A549 (cell line): ENCODE data around the gene ZNF558.

Source experiments
- BHLHE40 ChIP-seq: IDR thresholded peaks from 2 replicates; pipeline ENCODE4 v1.6.1; 2012; ENCODE audit warnings: low read depth, low read length, inconsistent platforms
- CBX8 ChIP-seq: fragments of 200-600 bp; sonication (generic); IDR thresholded peaks from 2 replicates; pipeline ENCODE4 v1.6.1; 2016
- CHD4 ChIP-seq: fragments of 200-600 bp; sonication (generic); IDR thresholded peaks from 2 replicates; pipeline ENCODE4 v1.6.1; 2016; ENCODE audit warnings: antibody characterized with exemption, mild to moderate bottlenecking, borderline replicate concordance
- EP300 ChIP-seq, 2 experiments: fragments of >200 bp; sonication (Bioruptor Twin); formaldehyde crosslinking; IDR thresholded peaks; 2 replicates in 1 of 2; 3 replicates in 1 of 2; pipeline ENCODE4 v1.6.1; 2016 to 2017
- ESRRA ChIP-seq: fragments of 150-350 bp; IDR thresholded peaks from 2 replicates; pipeline ENCODE4 v1.6.1; 2014; ENCODE audit warnings: mild to moderate bottlenecking, low read length, borderline replicate concordance
- FOSB ChIP-seq: fragments of 250-450 bp; sonication (Bioruptor Pico); IDR thresholded peaks from 2 replicates; pipeline ENCODE4 v1.5.0; 2020; ENCODE audit warnings: mild to moderate bottlenecking, moderate library complexity
- KDM1A ChIP-seq: fragments of 200-600 bp; sonication (generic); IDR thresholded peaks from 2 replicates; pipeline ENCODE4 v1.6.1; 2016; ENCODE audit warnings: low read depth, mild to moderate bottlenecking
- POLR2A ChIP-seq: IDR thresholded peaks from 2 replicates; pipeline ENCODE4 v1.6.1; 2012; ENCODE audit warnings: mild to moderate bottlenecking, low read length
- RFX5 ChIP-seq: fragments of 450-650 bp; IDR thresholded peaks from 2 replicates; pipeline ENCODE4 v1.7.1; 2014; ENCODE audit warnings: antibody characterized with exemption, mild to moderate bottlenecking, moderate library complexity
- TF ChIP-seq, protein P1 (sequence below): fragments of >200 bp; sonication (Bioruptor Twin); formaldehyde crosslinking; IDR thresholded peaks from 3 replicates; pipeline ENCODE4 v1.5.1; 2016
- TF ChIP-seq, protein P2 (sequence below): IDR thresholded peaks from 2 replicates; pipeline ENCODE4 v1.6.1; 2012
- TF ChIP-seq, protein P3 (sequence below): fragments of >200 bp; sonication (Bioruptor Twin); formaldehyde crosslinking; IDR thresholded peaks from 3 replicates; pipeline ENCODE4 v1.6.1; 2016
- TF ChIP-seq, protein P4 (sequence below): fragments of 150-350 bp; IDR thresholded peaks from 2 replicates; pipeline ENCODE4 v1.6.1; 2014; ENCODE audit warnings: low read depth, mild to moderate bottlenecking, low read length

DNA sequence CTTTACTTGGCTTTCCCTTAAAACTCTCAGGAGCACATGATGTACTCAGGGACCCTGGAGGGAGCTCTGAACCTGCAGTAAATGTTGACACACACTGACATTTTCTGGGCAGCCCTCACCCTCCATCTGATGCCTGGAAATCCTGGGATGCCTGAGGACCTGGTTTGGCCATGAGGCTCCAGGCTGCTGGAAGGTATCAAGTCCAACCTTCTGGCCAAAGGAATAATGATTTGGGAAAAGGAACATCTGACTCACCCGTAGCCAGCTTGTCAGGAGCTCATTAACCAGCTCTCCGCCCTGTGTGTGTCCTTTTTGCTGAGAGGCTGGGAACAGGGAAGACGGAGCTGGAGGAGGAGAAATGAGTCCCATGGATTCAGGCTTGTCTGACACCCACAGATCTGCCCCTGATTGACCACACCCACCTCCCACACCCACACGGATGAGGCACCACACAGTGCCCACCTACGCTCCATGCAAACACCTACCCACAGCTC is 10.3 kb downstream of the ZNF558 start:
- TF ChIP-seq FOSB (no peak), RFX5 (no peak), CBX8 (no peak), POLR2A (no peak), ESRRA (no peak), CHD4 (no peak), BHLHE40 (no peak), EP300 (IDR thresholded peaks at IDR 0.05) (no peak), KDM1A (no peak)
- TF ChIP-seq, protein P1, sequence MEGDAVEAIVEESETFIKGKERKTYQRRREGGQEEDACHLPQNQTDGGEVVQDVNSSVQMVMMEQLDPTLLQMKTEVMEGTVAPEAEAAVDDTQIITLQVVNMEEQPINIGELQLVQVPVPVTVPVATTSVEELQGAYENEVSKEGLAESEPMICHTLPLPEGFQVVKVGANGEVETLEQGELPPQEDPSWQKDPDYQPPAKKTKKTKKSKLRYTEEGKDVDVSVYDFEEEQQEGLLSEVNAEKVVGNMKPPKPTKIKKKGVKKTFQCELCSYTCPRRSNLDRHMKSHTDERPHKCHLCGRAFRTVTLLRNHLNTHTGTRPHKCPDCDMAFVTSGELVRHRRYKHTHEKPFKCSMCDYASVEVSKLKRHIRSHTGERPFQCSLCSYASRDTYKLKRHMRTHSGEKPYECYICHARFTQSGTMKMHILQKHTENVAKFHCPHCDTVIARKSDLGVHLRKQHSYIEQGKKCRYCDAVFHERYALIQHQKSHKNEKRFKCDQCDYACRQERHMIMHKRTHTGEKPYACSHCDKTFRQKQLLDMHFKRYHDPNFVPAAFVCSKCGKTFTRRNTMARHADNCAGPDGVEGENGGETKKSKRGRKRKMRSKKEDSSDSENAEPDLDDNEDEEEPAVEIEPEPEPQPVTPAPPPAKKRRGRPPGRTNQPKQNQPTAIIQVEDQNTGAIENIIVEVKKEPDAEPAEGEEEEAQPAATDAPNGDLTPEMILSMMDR = no peak
- TF ChIP-seq, protein P2, sequence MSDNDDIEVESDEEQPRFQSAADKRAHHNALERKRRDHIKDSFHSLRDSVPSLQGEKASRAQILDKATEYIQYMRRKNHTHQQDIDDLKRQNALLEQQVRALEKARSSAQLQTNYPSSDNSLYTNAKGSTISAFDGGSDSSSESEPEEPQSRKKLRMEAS = no peak
- TF ChIP-seq, protein P3, sequence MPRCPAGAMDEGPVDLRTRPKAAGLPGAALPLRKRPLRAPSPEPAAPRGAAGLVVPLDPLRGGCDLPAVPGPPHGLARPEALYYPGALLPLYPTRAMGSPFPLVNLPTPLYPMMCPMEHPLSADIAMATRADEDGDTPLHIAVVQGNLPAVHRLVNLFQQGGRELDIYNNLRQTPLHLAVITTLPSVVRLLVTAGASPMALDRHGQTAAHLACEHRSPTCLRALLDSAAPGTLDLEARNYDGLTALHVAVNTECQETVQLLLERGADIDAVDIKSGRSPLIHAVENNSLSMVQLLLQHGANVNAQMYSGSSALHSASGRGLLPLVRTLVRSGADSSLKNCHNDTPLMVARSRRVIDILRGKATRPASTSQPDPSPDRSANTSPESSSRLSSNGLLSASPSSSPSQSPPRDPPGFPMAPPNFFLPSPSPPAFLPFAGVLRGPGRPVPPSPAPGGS = no peak
- TF ChIP-seq, protein P4, sequence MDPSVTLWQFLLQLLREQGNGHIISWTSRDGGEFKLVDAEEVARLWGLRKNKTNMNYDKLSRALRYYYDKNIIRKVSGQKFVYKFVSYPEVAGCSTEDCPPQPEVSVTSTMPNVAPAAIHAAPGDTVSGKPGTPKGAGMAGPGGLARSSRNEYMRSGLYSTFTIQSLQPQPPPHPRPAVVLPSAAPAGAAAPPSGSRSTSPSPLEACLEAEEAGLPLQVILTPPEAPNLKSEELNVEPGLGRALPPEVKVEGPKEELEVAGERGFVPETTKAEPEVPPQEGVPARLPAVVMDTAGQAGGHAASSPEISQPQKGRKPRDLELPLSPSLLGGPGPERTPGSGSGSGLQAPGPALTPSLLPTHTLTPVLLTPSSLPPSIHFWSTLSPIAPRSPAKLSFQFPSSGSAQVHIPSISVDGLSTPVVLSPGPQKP = no peak
